HG03442 (cell line): ENCODE measurements around the gene ADAM21.
"Not testable (repeated sequence)": the region's sequence is repeated elsewhere in the genome, so short reads cannot be mapped to it uniquely, and the experiment has no call there.

ENCODE experiments used
- ATAC-seq: cut with Tn5 transposase; IDR thresholded peaks from one replicate; pipeline ENCODE4 v1.9.1; 2021; ENCODE audit warnings: mild to moderate bottlenecking, moderate library complexity; ENCODE audit not compliant: unreplicated experiment

The ADAM21 gene

DNA sequence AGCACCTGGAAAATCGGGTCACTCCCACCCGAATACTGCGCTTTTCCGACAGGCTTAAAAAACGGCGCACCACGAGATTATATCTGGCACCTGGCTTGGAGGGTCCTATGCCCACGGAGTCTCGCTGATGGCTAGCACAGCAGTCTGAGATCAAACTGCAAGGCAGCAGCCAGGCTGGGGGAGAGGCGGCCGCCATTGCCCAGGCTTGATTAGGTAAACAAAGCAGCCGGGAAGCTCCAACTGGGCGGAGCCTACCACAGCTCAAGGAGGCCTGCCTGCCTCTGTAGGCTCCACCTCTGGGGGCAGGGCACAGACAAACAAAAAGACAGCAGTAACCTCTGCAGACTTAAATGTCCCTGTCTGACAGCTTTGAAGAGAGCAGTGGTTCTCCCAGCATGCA, 23.5 kb downstream of the ADAM21 start:
- not testable (repeated sequence) for ATAC-seq

DNA sequence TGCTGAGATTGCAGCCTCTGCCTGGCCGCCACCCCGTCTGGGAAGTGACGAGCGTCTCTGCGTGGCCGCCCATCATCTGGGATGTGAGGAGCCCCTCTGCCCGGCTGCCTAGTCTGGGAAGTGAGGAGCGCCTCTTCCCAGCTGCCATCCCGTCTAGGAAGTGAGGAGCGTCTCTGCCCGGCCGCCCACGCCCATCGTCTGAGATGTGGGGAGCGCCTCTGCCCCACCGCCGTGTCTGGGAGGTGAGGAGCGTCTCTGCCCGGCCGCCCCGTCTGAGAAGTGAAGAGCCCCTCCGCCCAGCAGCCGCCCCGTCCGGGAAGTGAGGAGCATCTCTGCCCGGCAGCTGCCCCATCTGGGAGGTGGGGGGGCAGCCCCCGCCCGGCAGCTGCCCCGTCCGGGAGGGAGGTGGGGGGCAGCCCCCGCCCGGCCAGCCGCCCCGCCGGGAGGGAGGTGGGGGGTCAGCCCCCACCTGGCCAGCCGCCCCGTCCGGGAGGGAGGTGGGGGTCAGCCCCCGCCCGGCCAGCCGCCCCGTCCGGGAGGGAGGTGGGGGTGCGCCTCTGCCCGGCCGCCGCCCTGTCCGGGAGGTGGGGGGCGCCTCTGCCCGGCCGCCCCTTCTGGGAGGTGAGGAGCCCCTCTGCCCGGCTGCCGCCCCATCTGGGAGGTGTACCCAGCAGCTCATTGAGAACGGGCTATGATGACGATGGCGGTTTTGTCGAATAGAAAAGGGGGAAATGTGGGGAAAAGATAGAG, 25.6 kb downstream of the ADAM21 start:
- not testable (repeated sequence) for ATAC-seq

- no peak for ATAC-seq
These were observed 37.7 kb downstream of the ADAM21 start for GRCh38 chr14:70489579-70490200.

- no peak for ATAC-seq
These were observed 46.2 kb downstream of the ADAM21 start for GRCh38 chr14:70498191-70498590.
